GM19099 (cell line): ENCODE measurements around the gene TNKS2.

Source experiments
- POLR2A ChIP-seq: IDR thresholded peaks from 3 replicates; pipeline ENCODE4 v1.6.1; 2011; ENCODE audit warnings: low read depth; ENCODE audit not compliant: insufficient read length; ENCODE audit errors: extremely low read depth

Gene TNKS2

DNA sequence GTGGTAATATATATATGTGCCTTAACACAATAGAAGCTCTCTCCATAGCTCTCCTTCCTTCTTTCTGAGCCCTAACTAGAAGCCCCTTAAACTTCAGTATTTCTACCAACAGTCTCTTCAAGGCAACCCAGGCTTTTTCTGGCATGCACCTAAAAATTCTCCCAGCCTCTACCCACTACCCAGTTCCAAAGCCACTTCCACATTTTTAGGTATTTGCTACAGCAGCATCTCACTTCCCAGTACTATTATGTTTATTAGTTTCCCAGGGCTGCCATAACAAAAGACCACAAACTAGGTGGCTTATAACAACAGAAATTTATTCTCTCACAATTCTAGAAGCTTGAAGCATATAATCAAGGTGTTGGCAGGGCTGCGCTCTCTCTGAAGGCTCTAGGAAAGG is 15.7 kb upstream of the TNKS2 start:
- no peak for TF ChIP-seq POLR2A

- no peak for TF ChIP-seq POLR2A
These were observed 12.4 kb upstream of the TNKS2 start for GRCh38 chr10:91785830-91786229.

- no peak for TF ChIP-seq POLR2A
These were observed 11.0 kb upstream of the TNKS2 start for GRCh38 chr10:91787258-91787657.

- TF ChIP-seq POLR2A, result no peak
These were observed 10.4 kb upstream of the TNKS2 start for GRCh38 chr10:91787810-91788209.

DNA sequence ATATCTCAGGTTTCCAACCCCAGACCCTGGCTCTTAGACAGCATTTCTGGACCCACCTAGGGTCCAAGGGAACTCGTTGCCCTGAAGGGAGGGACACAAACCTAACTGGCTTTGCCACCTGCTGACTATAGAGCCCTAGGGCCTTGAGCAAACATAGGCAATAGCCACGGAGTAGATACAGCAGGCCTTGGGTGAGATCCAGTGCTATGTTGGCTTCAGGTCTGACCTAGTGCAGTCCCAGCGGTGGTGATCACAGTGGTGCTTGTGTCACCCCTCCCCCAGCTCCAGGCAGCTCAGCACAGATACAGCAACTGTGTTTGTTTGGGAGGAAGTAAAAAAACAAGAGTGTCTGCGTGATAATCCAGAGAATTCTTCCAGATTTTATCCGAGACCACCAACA is 9.7 kb upstream of the TNKS2 start:
- no peak for TF ChIP-seq POLR2A

DNA sequence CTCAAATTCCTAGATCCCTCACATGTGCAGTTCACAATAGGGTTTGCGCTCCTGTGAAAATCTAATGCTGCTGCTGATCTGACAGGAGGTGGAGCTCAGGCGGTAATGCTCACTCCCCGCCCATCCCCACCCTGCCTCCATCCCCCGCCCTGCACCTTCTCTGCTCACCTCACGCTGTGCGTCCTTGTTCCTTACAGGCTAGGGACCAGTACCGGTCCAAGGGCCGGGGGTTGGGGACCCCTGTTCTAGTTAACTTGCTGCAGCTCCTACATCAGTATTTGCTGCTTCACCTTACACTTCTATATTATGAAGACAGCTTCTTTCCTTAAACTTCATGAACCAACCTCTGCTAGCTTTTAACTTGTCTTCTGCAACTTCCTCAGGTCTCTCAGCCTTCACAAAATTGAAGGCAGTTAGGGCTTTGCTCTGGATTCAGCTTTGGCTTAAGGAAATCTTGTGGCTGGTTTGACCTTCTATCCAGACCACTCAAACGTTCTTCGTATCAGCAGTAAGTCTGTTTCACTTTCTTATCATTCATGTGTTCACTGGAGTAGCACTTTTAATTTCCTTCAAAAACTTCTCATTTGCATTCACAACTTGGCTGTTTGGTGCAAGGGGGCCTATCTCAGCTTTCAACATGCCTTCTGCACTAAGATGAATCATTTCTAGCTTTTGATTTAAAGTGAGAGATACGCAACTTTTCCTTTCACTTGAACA is 1.7 kb upstream of the TNKS2 start:
- no peak for TF ChIP-seq POLR2A

- no peak for TF ChIP-seq POLR2A
These were observed 1.1 kb upstream of the TNKS2 start for GRCh38 chr10:91797048-91797690.

DNA sequence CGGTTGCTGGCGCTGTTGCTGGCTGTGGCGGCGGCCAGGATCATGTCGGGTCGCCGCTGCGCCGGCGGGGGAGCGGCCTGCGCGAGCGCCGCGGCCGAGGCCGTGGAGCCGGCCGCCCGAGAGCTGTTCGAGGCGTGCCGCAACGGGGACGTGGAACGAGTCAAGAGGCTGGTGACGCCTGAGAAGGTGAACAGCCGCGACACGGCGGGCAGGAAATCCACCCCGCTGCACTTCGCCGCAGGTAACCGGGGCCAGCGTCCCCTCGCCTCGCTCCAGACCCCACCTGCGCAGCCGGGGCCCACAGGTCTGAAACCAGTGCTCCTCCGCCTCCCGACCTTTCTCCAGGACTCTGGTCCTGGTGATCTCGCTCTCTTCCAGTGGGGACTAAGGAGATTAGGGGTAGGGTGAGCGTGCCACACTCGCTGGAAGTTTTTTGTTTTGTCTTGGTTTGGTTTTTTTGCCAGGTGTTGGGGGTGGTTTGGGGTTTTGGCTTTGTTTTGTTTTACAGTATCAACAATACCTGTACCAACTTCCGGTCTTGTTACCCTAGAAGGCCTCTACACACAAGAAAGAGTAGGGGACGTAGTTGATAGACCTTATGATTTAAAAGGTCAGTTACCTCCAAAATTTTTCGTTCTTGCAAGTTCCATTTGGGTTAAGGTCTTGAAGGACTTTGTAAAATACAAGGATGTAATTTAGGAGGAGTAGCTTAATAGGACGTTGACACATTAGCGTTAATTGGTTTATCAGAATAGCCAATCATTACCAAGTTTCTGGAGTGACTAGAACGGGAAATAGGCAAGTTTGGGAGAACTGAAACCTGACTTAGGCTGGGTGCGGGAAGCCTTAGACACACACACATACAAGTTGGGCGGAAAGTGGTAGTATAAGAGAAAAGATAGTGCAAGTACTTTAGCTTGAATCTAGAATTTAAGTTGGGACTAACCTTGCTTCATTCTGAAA is 704 bp downstream of the TNKS2 start:
- no peak for TF ChIP-seq POLR2A

DNA sequence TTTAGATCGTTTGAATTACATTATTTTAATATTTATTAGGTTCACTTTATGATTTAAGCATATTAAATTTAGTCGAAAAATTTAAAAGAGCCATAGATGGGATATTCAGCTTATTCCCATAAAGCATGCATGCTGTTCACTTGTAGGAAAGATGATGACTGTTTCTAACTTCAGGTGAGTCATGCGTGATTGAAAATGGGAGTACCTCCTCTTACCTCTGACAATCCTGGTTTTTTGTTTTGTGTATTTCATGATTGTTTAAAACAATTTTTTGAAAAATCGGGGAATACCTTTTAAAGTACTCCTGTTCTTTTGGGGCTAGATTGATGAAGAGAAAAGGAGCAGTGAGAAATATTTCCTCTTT is 1.4 kb downstream of the TNKS2 start:
- no peak for TF ChIP-seq POLR2A

DNA sequence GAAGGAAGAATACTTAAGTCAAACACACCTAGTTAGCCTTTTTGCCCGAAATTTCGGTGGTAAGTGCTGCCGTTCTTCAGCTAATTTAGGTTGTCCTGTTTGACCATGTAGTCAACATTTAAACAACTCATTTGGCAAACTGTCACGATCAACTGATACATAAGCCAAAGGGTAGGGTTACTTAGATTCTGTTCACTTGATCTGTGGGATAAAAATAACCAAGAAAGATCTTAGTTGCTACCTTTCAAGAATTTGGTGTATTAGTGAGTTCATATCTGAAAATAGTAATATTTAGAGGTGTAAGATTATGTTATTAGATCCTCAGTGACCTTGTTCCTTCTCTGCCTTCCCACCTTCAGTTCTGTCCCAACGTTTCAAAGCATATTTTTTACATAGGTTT is 2.0 kb downstream of the TNKS2 start:
- no peak for TF ChIP-seq POLR2A

- no peak for TF ChIP-seq POLR2A
These were observed 2.5 kb downstream of the TNKS2 start for GRCh38 chr10:91800756-91801155.

GRCh38 chr10:91803386-91804125 is 5.3 kb downstream of the TNKS2 start:
- TF ChIP-seq POLR2A, result no peak

DNA sequence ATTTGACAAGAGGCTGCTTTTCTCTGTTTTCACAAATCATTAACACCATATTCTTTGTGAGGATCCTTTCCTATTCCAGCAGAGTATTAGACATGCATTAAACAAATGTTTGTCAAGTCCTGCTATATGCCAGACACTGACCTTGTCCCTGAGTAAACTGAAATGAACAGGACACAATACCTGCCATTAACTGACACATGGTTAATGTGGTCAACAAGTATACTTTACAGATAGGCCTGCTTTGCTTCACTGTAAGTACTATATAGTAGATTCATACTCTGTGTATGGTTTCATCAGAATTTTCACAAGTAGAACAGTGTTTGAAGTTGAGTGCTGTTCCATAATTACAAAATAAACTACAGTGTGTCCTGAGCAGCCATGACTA is 5.9 kb downstream of the TNKS2 start:
- no peak for TF ChIP-seq POLR2A

GRCh38 chr10:91805110-91805838 is 7.0 kb downstream of the TNKS2 start:
- no peak for TF ChIP-seq POLR2A
